ENCODE data around the gene LCOR.

LCOR gene

GRCh38 chr10:96987141-96987841 is 155.2 kb downstream of the LCOR start:
- no peak for DNase-seq (ENCODE audit: low read depth)

DNA sequence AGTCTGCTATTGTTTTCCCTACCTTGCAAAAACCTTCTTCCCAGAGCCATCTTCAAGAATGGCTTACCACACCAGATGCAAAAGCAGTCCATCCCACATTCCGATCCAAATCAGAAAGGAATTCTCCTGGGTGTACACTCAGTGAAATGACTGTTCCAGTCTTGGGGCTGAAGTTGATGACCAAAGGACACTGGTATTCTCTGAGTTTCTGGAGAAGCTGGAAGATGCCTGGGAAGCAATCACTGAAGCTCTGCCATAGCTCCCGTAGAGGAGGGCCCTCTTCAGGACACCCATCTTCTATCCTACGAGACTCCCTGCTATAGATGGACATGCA is 155.7 kb downstream of the LCOR start:
- no peak for DNase-seq (ENCODE audit: low read depth)

DNA sequence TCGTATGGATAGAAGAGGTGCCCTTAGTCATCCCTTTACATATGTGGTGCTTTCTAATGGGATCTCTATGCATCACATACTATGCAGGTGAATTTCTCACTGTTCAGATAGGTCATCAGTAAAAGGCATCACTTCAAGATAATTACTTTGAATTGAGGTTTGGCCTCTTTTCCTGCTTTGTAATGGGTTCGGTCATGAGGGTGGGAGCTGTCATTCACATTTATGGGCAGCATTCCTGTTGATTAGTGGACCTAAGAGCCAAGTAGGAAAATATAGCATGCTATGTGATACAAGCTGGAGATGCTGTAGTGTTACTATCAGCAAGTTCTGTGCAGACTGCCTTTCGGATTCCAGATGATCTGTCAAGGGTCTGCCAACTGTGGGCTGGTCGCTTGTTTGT is 156.3 kb downstream of the LCOR start:
- no peak for DNase-seq (ENCODE audit: low read depth)

DNA sequence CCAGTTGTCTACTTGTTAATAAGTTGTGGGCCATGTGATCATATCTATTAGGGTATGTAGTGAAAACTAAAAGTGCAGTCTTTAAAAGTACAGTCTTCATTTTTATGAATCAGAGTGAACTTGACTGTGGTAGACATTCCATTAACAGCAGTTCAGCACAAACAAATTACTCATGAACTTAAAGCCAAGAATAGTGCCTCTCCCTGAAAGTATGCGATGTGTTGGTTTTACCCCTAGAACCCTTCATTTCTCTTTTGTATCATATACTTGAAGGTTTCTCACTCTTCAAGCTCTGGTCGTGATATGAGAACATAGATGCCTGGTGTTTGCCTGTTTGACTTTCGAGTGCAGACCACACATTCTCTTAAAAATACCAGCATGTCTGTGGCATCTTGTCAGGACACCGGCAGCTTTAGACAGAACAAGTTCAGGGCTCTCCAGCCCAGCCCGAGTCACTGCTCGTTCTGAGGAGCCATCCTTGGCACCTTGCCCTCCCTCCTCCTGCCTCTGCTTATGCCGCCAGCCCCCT is 159.3 kb downstream of the LCOR start:
- no peak for DNase-seq (ENCODE audit: low read depth)

GRCh38 chr10:96992721-96993120 is 160.6 kb downstream of the LCOR start:
- DNase-seq (ENCODE audit: low read depth): no peak

DNA sequence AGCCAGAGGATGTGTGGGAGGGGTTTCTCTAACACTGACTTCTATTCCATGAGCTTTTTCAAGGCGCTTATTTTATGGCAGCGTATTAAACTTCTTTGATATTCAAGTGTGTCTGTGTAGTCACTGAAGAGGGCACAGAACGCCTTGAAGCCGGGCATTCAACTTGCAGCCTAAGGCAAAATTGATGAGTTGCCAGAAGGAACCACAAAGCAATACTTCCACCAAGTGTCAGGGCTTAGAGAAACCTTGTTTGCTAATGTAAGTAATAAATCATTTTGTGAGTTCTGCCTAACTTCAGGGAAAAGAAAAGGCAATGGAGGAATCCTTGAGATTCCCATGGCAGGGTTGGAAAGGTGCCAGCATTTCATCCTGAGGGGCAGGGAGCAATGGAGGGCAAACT is 163.8 kb downstream of the LCOR start:
- no peak for DNase-seq (ENCODE audit: low read depth)

DNA sequence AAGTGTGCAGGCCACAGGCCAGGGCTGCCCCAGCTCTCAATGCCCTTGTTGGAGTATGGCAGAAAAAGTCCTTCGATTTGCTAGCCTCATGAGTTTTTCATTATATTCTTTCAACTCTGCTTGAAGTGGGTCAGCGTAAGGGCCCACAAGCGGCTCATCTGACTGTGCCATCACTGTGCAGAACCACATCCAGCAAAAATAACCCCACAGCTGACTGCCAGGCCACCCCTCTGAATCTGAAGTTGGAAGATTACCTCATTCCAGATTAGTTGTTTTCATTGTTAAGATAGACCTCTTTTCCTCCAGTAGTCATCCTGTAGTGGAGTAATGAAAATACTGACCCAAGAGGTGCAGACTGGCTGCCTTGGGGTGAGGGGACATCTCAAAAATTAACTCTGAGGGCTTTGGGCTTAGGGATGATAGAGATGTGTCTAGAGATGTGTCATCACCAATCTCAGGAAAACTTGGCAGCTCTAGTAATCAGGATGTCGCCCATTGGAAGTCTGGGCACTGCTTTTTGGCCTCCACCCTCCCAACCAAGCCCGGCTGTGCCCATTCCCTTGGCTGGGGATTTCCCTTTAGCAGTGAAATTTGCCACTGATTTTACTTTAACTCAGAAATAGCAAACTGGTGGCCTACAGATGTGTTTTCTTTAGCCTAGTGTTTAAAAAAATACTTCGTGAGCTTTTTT is 164.3 kb downstream of the LCOR start:
- DNase-seq (ENCODE audit: low read depth): no peak

GRCh38 chr10:96998329-96998888 is 166.3 kb downstream of the LCOR start:
- DNase-seq (ENCODE audit: low read depth): no peak

GRCh38 chr10:96999337-96999736 is 167.2 kb downstream of the LCOR start:
- DNase-seq (ENCODE audit: low read depth): no peak

- DNase-seq (ENCODE audit: low read depth): no peak
These were observed 167.9 kb downstream of the LCOR start for GRCh38 chr10:96999987-97000386.

GRCh38 chr10:97000487-97001182 is 168.5 kb downstream of the LCOR start:
- no peak for DNase-seq (ENCODE audit: low read depth)

DNA sequence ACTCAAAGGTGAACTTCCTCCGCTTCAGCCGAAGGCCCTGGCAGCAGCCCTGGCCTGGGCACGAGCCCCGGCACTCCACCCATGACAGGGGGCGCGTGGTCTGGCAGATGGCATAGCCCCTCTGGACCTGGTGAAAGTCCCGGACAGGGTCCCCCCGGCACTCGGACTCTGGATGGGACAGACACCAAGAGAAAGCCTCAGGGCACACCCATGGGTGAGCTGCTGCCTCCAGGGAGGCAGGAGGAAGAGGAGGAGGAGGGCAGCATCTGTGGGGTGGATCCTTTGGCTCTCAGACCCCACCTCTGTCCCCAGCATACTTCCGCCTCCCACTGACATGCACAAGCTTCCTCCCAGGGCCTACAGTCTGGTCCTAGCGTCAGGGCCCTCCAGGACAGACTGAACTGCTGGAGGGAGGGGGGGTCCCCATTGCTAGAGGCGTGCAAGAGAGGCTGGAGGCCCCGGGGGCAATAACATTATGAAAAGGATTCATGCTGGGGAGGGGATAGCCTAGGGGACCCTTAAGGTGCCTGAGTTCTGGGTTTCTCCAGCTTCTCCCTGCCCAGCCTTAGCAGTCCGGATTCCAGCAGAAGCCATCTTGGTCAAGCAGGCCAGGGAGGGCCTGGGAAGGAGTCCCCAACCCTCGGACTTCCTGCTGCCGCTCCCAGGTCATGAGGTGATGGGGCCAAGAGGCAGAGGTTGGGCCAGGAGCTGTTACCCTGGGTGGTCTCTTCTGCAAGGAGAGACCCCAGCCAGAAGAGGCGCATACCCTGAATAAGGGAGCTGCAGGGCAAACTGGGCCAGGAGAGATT is 169.3 kb downstream of the LCOR start:
- DNase-seq (ENCODE audit: low read depth): no peak

GRCh38 chr10:97002670-97003069 is 170.6 kb downstream of the LCOR start:
- DNase-seq (ENCODE audit: low read depth): no peak

DNA sequence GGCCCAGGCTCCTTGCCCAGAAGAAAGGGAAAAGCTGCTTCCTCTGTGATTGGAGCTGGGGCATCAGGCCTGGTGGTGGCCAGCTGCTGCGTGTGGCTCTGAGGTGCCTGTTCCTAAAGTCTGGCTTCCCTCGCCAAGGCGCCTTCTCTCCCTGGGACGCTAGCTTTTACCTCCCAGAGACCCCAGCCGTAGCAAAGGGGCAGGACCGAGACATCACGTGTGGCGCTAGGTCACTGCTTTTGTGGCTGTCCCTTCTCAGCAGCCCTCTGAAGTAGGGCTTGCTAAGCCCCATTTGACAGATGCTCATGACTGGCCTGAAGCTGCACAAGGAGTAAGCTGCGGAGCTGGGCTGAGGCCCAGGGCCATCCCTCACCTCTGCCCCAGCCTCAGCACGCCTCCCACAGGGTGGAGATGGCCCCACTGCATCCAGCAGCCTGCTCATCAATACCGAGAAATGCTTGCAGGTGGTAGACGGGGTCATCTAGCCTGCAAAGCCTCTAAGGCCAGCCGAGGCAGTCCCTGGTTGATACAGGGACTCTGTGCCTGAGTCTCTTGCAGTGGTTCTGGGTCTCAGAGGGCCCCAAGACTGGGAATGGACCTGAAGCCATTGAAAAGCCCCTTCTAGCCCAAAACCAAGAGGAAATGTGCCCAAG is 171.2 kb downstream of the LCOR start:
- no peak for DNase-seq (ENCODE audit: low read depth)

DNA sequence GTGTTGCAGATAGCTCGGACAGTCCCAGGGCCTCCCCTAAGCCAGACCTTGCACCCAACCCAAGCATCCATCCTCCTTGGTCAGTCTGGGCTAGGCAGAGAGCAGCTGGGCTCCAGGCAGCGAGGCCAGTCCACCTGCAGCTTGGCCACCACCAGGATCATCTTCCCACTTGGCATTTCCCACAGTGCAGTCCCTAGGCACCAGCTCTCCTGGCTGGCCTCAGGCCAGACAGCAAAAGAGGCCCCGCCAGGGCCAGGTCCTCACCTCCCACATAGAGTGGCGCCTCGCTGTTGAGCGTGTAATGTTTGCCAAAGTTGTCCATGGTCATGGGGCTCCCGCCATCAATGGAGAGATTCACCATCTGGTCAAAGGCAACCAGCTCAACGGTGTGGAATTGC is 171.7 kb downstream of the LCOR start:
- DNase-seq (ENCODE audit: low read depth): no peak

DNA sequence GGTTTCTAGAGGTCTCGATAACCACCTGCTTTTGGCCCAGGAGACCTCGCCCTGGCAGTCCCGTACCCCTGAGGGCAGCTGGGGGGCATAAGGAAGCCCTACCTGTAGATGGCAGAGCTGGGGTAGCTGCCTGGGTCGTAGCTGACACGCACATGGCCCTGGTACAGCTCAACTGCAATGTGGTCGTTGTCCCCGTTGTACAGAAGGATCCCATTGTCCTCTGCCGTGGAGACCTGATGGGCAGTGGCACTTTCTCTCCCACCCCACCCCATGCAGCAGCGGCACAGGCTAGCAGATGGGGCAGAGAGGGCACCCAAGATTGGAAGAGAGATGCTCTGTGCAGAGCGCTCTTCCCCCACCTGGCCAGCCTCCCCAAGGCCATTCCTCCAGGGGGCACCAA is 172.5 kb downstream of the LCOR start:
- no peak for DNase-seq (ENCODE audit: low read depth)

DNA sequence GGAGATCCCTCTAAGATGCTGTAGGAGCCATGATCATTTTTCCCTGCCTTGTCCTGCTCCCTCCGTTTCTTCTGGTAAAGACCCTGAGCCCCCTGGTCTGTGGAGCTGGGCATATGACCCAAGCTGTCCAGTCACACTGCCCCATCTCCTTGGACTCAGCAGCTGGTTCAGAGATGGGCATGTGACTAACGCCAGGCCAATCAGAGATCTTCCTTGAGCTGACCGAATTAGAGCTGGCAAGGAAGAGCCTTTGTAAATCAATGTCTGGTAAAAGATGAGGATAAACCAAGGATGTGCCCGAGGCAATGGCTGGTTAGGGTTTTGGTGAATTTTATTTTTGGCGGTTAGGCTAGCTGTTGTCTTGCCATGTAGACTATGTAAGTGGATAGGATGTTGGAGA is 173.3 kb downstream of the LCOR start:
- no peak for DNase-seq (ENCODE audit: low read depth)

GRCh38 chr10:97006364-97006763 is 174.3 kb downstream of the LCOR start:
- no peak for DNase-seq (ENCODE audit: low read depth)

- DNase-seq (ENCODE audit: low read depth): no peak
These were observed 175.3 kb downstream of the LCOR start for GRCh38 chr10:97007417-97007816.

DNA sequence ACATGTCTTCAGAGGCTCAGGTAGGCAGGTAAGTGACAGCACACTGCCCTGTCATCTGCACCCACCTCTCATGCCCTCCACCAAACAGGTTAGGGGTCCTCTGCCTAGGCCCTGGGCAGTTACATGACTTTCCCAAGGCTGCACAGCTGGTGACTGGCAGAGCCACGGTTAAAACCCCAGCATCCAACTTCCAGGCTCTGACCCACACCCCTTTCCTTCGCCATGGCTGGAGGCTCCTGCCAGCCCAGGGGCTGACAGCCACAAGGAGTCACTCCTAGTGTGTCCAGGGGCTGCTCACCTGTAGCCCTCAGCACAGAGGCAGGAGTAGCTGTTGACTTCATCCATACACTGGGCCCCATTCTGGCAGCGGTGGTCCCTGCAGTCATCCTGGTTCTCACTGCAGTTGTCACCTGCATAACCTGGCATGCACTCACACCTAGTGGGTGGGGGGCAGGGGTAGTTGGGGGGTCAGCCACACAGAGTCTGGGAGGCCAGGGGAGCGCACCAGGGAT is 178.7 kb downstream of the LCOR start:
- no peak for DNase-seq (ENCODE audit: low read depth)

DNA sequence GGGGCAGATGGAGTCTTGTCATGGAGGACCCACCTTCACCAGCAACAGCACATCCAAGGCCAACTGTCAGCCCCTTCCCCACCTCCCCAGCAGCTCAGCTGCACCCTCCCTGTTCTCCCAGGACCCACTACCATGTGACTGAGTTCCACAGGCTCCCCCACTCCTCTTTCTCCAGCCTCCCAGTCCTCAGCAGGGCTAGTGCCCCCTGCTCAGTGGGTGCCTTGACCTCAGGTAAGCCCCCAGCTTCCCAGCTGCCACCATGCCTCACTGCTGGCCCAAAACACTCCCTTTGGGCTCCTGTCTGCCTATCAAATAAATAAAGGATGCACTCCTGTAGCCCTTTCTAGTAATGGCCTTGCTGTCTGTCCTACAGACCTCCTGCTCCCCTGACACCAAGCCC is 179.3 kb downstream of the LCOR start:
- no peak for DNase-seq (ENCODE audit: low read depth)

Data from activated T-helper 1 cell treated with Interleukin-2 at 50 U/mL for 16 hours (primary cell).